D721Med (cell line): ENCODE results near the gene SLC25A28.

Experiments
- DNase-seq: peaks from one replicate; pipeline ENCODE4 v3.0.0; 2011; ENCODE audit warnings: low spot score; ENCODE audit not compliant: insufficient read length
- FAIRE-seq: peaks from 2 replicates; lab custom pipeline; 2011; peaks lifted over from hg19 to GRCh38; lab: Jason Lieb, UNC
- CTCF ChIP-seq: IDR thresholded peaks from 2 replicates; pipeline ENCODE4 v1.5.1; 2012; ENCODE audit warnings: mild to moderate bottlenecking, control low read depth; ENCODE audit not compliant: insufficient read depth; ENCODE audit errors: missing control alignments

SLC25A28 gene

GRCh38 chr10:99582255-99582770 is 37.9 kb downstream of the SLC25A28 start:
- no peak for TF ChIP-seq CTCF
- DNase-seq = no peak
- no peak for FAIRE-seq

- no peak for FAIRE-seq
These were observed 40.3 kb downstream of the SLC25A28 start for GRCh38 chr10:99579971-99580370.

GRCh38 chr10:99573790-99574189 is 46.4 kb downstream of the SLC25A28 start:
- FAIRE-seq = peak; percentile 16

More at GRCh38 chr10:99579971-99580370, 40.3 kb downstream of the SLC25A28 start:
- no peak for DNase-seq
- no peak for TF ChIP-seq CTCF

DNA sequence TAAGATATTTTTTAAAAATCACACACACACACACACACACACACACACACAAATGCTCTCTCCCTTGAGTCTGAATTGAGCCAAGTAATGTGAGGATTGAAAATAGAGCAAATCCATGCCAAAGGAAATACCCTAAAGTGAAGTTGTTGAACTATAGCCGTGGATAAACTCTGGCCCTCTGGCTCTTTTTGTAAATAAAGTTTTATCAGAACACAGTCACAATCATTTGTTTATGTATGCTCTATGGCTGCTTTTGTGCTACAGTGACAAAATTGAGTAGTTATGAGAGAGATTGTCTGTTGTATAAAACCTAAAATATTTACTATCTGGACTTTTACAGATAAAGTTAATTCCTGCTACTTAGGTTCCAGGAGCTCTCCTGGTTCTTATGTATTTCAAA is 48.4 kb downstream of the SLC25A28 start:
- TF ChIP-seq CTCF = no peak
- FAIRE-seq = no peak
- DNase-seq = no peak

More at GRCh38 chr10:99573790-99574189, 46.4 kb downstream of the SLC25A28 start:
- peak; percentile 31 for DNase-seq
- no peak for TF ChIP-seq CTCF

DNA sequence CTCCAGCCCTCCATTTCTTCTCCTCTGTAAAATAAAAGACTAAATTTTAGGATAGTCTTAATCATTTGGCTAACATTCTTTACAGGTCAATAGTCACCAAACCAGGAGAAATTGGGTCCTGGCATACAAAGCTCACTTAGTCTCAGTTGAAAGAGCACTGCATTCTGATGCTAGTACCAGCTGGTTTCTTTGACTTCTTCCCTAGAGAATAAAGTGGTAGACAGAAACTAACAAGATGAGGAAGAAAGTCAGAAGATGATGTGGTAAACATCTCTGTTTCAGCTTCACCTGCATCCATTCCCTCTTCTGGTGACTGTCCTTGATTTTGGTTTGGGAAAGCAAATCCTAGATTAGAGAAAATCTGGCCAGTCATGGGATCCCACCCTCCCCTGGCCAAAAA is 50.3 kb downstream of the SLC25A28 start:
- no peak for FAIRE-seq
- TF ChIP-seq CTCF = no peak
- no peak for DNase-seq

DNA sequence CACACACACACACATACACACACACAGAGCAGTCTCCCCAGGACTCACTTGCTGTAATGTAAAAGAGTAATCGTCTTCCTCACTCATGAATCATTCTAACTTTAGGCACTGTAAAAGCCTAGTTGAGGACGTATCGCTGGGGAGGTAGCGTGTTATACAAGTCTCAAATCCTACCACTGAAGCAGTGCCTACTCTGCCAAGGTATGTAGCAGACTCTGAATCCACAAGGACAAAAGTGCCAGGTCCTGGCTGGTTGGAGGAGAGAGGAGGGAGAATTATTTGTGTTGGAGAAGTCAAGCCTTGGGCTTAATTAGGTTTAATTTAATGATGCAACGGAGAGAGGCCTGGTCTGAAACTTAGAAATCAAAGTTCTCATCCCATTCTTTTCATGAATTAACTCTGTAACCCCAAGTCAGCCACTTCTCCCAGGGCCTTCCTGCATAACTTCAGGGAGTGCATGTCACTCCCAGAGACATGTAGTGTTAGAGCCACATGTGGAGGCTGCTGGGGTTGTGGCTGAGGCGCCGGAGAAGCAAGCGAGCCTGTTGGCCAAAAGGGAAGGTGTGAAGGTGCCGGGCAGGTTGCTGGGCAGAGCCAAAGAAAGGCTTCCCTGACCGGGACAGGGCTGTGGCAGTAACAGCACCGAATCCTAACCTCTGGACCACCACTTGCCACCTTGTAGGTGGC is 50.8 kb downstream of the SLC25A28 start:
- FAIRE-seq (no peak), DNase-seq (no peak)
- TF ChIP-seq CTCF = no peak

- FAIRE-seq (no peak), DNase-seq (no peak)
- no peak for TF ChIP-seq CTCF
These were observed 55.1 kb downstream of the SLC25A28 start for GRCh38 chr10:99565166-99565565.
